SW480 (cell line): ENCODE results near the gene PCDH1.

Experiments used
- DNase-seq: peaks from one replicate; pipeline ENCODE4 v3.0.0-alpha.2; 2016; ENCODE audit warnings: low spot score

The PCDH1 gene

DNA sequence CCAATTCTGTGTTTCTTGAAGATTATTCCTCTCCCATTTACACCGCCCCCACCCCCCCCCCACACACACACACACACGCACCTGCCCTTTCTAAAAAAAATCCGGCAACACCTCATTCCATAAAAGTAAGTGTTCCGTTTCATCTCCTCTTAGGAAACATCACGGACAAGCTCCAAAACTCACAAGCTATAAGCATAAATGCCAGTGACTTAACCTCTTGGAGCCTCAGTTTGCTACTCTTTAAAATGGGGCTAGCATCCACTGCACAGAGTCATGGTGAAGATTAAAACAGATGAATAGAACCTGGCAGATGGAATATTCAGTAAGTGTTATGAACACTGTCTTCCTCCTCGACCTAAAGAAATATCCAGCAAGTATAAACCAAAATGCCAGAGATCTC, 70.5 kb downstream of the PCDH1 start:
- no peak for DNase-seq

DNA sequence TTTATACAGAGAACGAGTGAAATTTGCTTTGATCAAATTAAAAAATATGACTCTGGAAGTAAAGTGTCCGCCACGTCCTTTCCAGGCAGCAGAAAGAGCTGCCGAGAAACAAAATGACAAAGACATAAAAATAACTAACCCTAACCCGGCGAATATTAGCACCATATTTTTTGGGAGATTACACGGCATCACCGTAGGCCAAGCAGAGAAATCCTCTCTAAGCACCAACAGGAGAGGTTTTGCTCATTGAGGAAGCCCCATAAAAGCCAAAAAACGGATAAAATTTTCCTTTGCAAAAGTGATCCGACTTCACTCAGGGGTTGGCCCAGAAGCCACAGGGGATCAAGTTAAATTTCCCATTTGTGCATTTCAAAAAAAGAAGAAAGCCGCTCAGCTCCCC, 70.9 kb downstream of the PCDH1 start:
- DNase-seq: no peak

DNA sequence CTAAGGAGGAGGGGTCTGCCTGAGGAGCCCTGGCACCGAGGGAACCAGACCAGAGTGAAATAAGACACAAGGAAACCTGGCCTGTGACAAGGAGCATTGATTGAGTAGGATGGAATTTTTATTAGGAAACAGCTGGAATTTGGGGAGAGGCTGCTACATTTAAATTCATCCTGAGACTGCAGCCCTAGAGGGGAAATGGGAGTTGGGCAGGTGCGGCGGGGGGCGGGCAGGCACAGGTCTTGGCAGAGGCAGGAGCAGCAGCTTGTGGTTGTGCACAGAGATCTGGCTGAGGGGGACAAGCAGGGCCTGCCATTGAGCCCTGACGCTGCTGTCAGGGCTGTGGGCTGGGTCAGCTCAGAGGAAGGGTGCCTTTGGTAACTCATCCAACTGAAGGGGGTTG, 71.6 kb downstream of the PCDH1 start:
- DNase-seq: no peak

DNA sequence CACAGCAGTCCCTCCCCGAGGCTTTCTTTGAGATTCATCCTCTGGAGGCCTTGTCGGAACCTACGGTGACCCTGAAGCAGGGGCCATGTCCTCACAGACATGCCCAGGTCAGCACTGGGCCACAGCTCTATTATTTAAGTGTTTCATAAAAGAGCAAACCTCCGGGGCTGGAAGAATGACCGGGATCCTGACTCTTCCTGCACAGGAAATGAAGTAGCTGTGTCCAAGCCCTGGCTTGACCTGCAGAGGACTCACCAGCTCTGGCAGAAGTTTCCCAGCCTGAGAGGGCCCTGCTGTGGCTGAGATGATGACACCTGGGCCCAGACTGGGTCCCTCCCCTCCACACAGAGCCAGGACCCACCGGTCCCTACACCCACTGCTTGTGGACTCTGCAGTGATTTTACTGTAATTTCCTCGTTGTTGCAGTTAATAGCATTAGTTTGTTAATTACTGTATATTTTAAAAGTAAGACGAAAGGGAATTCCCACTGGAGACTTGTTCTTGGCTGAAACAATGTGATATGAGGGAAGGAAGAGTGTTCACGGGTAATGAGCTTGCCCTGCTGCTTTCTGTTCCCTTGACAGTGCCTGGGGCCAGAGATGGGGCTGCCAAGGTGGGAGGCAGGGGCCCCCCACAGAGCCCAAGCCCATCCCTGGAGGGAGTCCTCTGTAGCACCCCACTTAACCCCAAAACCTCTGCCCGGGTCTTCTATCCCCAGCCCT, 72.2 kb downstream of the PCDH1 start:
- no peak for DNase-seq

DNA sequence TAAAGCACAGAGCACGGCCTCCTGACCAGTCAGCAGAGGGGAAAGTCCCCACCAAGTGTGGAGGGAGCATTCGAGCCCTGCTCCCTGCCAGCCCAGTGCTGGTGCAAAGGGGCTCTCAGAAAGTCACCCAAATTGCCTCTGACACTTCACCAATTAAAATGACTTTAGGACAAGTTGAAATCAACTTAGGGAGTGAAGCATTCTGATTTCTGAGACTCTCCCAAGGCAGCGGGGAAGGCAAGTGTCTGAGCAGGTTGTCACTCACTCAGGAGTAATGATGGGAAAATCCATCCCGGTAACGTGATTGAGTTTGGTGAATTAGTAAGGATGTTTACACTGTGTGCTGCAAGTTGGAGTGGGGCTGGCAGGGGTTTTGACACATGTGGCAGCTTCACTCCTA, 73.7 kb downstream of the PCDH1 start:
- no peak for DNase-seq
